Colonic mucosa (tissue), 4 donors: ENCODE data around the gene ENPEP. TPM values are rescaled to one million over a fixed set of nuclear protein-coding genes. Genes with fewer than 3 reads are reported as not detected.
A peak's percentile ranks its signal among the peaks of the same experiment; 100 is the strongest.

Experiments
- DNase-seq: peaks from one replicate; pipeline ENCODE4 v3.0.0-alpha.2; 2020
- H3K27ac ChIP-seq: fragments of 200-600 bp; one replicate; pipeline ENCODE4 v1.8.0; 2021
- H3K27me3 ChIP-seq: fragments of 200-600 bp; one replicate; pipeline ENCODE4 v1.8.0; 2021
- H3K36me3 ChIP-seq: fragments of 200-600 bp; one replicate; pipeline ENCODE4 v1.8.0; 2021
- H3K4me1 ChIP-seq: fragments of 200-600 bp; one replicate; pipeline ENCODE4 v1.8.0; 2021; ENCODE audit warnings: mild to moderate bottlenecking
- H3K4me3 ChIP-seq: fragments of 200-600 bp; one replicate; pipeline ENCODE4 v1.8.0; 2021
- H3K9ac ChIP-seq, 2 donors: one replicate each; pipeline ENCODE4 v1.7.0; 2013; ENCODE audit warnings: control low read depth in 2 of 2, low read depth in 2 of 2, low read length in 2 of 2
- H3K9me3 ChIP-seq: fragments of 200-600 bp; one replicate; pipeline ENCODE4 v1.8.0; 2021
- CTCF ChIP-seq: fragments of 200-600 bp; IDR thresholded peaks from one replicate; pipeline ENCODE4 v1.8.0; 2022; ENCODE audit warnings: antibody characterized with exemption, mild to moderate bottlenecking
- intact Hi-C: fragments of 100-400 bp; cut with DNase I; formaldehyde crosslinking; loops from one replicate; pipeline ENCODE4 v1.14.1; 2022
- total RNA-seq, 2 donors: library from RNA; stranded (reverse); fragmentation: NEBNext Ultra II Directional in 1 of 2; extraction: Animal tissue kit (Norgen Biotek cat#: 25700) in 1 of 2; gene quantifications; one replicate each; pipeline ENCODE4 v1.2.1, GENCODE V29; 2021
- donor health status: healthy.
- donor health status: DM: no; HTN: no; CAD: no.
- donor health status: DM: no; HTN: no; CAD: no.

ENPEP gene
- total RNA-seq, 2 donors from 2014 or later, result 0.27 to 0.88 TPM

DNA sequence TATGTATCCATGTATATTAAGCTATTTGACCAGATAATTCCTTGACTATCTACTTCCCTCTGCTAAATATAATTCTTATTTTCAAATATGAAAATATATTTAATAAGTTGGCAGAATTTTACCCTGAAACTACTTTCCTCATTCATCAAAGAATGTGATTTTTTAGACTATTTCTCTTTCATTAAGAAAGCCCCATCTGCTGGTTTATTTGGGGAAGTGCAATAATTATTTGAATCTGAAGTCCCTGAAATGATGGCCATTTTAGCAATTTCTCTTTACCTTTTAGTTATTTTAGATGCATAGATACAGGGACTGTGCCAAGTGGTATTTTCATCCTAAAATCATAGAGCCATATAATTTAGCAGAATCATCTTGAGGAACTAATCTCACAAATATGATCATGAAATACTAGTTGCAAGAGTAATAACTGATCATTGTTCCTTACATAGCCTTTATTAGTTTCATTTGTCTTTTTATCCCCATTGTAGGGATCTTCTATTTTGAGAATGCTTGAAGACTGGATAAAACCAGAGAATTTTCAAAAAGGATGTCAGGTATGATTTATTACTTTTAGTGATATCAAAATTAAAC is 39.0 kb downstream of the ENPEP start:
- Histone ChIP-seq H3K9ac (no peak overlapping the region), H3K4me3 (no peak overlapping the region), H3K36me3 (no peaks in the 10 kb centered on the region), H3K4me1 (no peaks in the 10 kb centered on the region), H3K27me3 (no peaks in the 10 kb centered on the region), H3K27ac (no peak overlapping the region), H3K9me3 (no peaks in the 10 kb centered on the region)
- no peak for DNase-seq
- TF ChIP-seq CTCF, result peak; percentile 73
- intact Hi-C loops, result loop anchor here (5.0 kb wide), 1 partner anchor 308 kb away; no protein-coding TSS in a partner anchor

GRCh38 chr4:110515676-110516075 is 39.7 kb downstream of the ENPEP start:
- H3K4me3 ChIP-seq, result peak overlapping the region; percentile 32

DNA sequence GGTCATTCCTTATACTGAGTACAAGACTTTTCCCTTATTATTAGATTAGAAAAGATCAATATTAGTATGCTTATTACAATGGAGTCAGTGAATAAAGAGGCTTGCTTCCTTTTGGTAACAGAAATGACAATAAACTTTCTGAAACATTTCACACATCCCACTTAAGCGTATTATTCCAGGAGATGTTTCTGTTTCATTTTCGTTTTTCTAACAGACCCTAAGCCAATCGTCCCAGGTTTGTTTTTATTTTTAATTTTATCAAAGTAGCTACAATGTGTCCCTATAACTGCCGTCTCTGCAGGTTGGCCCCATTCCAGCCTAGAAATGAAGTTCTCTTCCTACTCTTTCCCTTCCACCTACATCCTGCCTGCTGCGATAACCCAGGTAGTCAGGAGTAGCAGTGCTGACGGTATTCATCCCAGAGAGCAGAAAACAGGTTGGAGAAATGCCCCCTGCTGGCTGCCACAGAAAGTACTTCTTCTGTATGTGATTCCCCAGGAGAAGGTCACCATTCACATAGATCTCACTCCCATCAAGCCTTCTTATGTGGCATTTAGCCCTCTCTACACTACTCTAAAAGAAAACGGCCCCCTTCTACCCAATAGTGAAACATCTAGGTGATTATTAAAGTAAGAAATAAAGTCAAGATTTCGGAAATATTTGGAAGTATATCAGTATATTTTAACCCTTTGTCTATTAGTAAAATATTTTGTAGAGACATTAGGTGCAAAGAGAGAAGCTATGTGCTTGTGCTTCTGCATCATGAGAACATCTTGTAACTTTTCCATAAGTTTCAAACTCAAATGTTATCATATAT is 40.4 kb downstream of the ENPEP start:
- peak; percentile 85 for DNase-seq
- Histone ChIP-seq H3K27me3 (no peaks in the 10 kb centered on the region), H3K4me1 (no peaks in the 10 kb centered on the region), H3K9me3 (no peaks in the 10 kb centered on the region), H3K27ac (peak overlapping the region; percentile 25), H3K36me3 (no peaks in the 10 kb centered on the region), H3K4me3 (peak overlapping the region; percentile 32), H3K9ac (peak overlapping the region in 1 of 2 donors; percentile 48)
- intact Hi-C loops, result loop anchor here (2.0 kb wide), 1 partner anchor 518 kb away; no protein-coding TSS in a partner anchor
- peak; percentile 59 for TF ChIP-seq CTCF

More at GRCh38 chr4:110515676-110516075, 39.7 kb downstream of the ENPEP start:
- Histone ChIP-seq H3K27ac (peak overlapping the region; percentile 25), H3K27me3 (no peaks in the 10 kb centered on the region), H3K9ac (peak overlapping the region in 1 of 2 donors; percentile 48), H3K9me3 (no peaks in the 10 kb centered on the region), H3K4me1 (no peaks in the 10 kb centered on the region), H3K36me3 (no peaks in the 10 kb centered on the region)
- intact Hi-C loops, result loop anchor here (2.0 kb wide), 1 partner anchor 517 kb away; no protein-coding TSS in a partner anchor
- peak; percentile 20 for DNase-seq
- TF ChIP-seq CTCF, result no peak

GRCh38 chr4:110518889-110519490 is 43.0 kb downstream of the ENPEP start:
- no peaks in the 10 kb centered on the region for H3K4me1 ChIP-seq
- peak; percentile 69 for TF ChIP-seq CTCF

DNA sequence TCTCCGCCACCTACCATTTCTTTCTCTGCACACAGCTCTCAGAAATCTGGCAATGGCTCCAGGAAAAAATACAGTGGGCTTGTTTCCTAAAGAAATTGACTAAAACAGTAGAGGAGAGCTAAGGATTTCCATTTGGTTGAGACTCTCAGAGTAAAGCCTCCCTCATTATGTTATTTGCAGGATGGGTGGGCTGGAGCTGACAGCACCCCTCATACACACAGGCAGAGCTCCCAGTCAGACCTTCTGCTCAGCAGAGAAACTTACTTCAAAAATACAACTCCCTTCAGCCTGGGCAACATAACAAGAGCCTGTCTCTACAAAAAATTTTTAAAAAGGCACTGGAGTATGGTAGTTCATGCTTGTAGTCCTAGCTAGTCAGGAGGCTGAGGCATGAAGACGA is 44.9 kb downstream of the ENPEP start:
- Histone ChIP-seq H3K36me3 (no peaks in the 10 kb centered on the region), H3K4me1 (no peaks in the 10 kb centered on the region), H3K9ac (no peak overlapping the region), H3K9me3 (no peaks in the 10 kb centered on the region), H3K27me3 (no peaks in the 10 kb centered on the region), H3K4me3 (no peak overlapping the region), H3K27ac (no peak overlapping the region)
- intact Hi-C loops, result no loop called here
- TF ChIP-seq CTCF, result no peak
- DNase-seq, result no peak

More at GRCh38 chr4:110518889-110519490, 43.0 kb downstream of the ENPEP start:
- Histone ChIP-seq H3K4me3 (no peak overlapping the region), H3K36me3 (no peaks in the 10 kb centered on the region), H3K9me3 (no peaks in the 10 kb centered on the region), H3K27me3 (no peaks in the 10 kb centered on the region), H3K27ac (no peak overlapping the region), H3K9ac (no peak overlapping the region)
- DNase-seq, result peak; percentile 48
- intact Hi-C loops, result no loop called here
